ENCODE data around the gene MINDY1. TPM values are rescaled to one million over a fixed set of nuclear protein-coding genes. Genes with fewer than 3 reads are reported as not detected.

MINDY1 gene
- total and polyA plus RNA-seq, 10 donors, result 3.3 to 51.1 (median 28.6) TPM

- no peak for DNase-seq
- Histone ChIP-seq H3K4me1 (peaks cover 6 to 70% (median 36%) of the 10 kb centered on the region in 6 donors), H3K27ac (peak overlapping the region in 7 of 8 donors; percentile 85 to 99 (median 89)), H3K4me3 (peak overlapping the region in 7 of 8 donors; percentile 54 to 89 (median 80)), H3K27me3 (replicated peaks in 1 of 7) (no peaks in the 10 kb centered on the region), H3K36me3 (peaks cover 11 to 41% (median 25%) of the 10 kb centered on the region in 6 donors), H3K9me3 (no peaks in the 10 kb centered on the region)
- intact Hi-C loops (cut with DNase I; ENCODE audit: low total_unique reads), result no loop called here
- peak in 1 of 3 donors; percentile 46 for TF ChIP-seq POLR2AphosphoS5 (IDR thresholded peaks at IDR 0.05)
- no peak for TF ChIP-seq POLR2A (IDR thresholded peaks at IDR 0.05)
- TF ChIP-seq CTCF (IDR thresholded peaks at IDR 0.05 in 8 of 11, conservative IDR thresholded peaks at IDR 0.05 in 3 of 11), result peak in 4 of 11 experiments; percentile 0 to 58 (median 27)
- 33 to 41% (median 40%) methylated on average over 3 of the region's 3 CpGs for WGBS, 5 donors
Observed at GRCh38 chr1:151048645-151049032, 41.9 kb upstream of the MINDY1 start.

- Histone ChIP-seq H3K27ac (peak overlapping the region; percentile 57 to 99 (median 89)), H3K27me3 (replicated peaks in 1 of 7) (no peaks in the 10 kb centered on the region), H3K4me3 (peak overlapping the region; percentile 27 to 89 (median 77)), H3K36me3 (peaks cover 6 to 40% (median 19%) of the 10 kb centered on the region in 6 donors), H3K9me3 (no peaks in the 10 kb centered on the region), H3K4me1 (peaks cover 6 to 64% (median 32%) of the 10 kb centered on the region in 6 donors)
- intact Hi-C loops (cut with DNase I; ENCODE audit: low total_unique reads), result no loop called here
- TF ChIP-seq POLR2A (IDR thresholded peaks at IDR 0.05) (no peak), CTCF (IDR thresholded peaks at IDR 0.05 in 8 of 11, conservative IDR thresholded peaks at IDR 0.05 in 3 of 11) (peak in 8 of 11 experiments; percentile 16 to 69 (median 54)), POLR2AphosphoS5 (IDR thresholded peaks at IDR 0.05) (peak; percentile 84 to 92 (median 84))
- WGBS, 5 donors, result 0 to 2% (median 0%) methylated on average over 28 to 48 of the region's 48 CpGs
- peak; percentile 93 for DNase-seq
Observed at GRCh38 chr1:151047925-151048644, 41.4 kb upstream of the MINDY1 start.

DNA sequence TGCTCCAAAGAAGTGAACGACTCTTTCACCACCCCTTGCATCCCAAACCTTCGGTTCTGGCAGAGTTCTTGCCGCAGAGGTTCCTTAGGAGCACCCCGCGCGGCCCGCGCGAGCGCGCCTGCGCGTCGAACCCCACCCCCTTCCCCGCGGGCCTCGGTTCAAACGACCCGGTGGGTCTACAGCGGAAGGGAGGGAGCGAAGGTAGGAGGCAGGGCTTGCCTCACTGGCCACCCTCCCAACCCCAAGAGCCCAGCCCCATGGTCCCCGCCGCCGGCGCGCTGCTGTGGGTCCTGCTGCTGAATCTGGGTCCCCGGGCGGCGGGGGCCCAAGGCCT lies 40.9 kb upstream of the MINDY1 start, which contains the start of gene C1orf56:
C1orf56 (plus strand) TSS at position 161 of the 334 bp plus-strand sequence; CDS start at position 258, 97 bp downstream.
- Histone ChIP-seq H3K27ac (peak within 1 kb of the TSS; percentile 57 to 99 (median 89)), H3K27me3 (replicated peaks in 1 of 7) (no peaks in the 10 kb centered on the region), H3K9me3 (no peaks in the 10 kb centered on the region), H3K4me1 (peaks cover 6 to 59% (median 31%) of the 10 kb centered on the region in 6 donors), H3K4me3 (peak within 1 kb of the TSS; percentile 27 to 89 (median 77)), H3K36me3 (peaks cover 6 to 37% (median 14%) of the 10 kb centered on the region in 6 donors)
- WGBS, 5 donors, result 0 to 1% (median 0%) methylated on average over 9 to 29 of the region's 29 CpGs
- intact Hi-C loops (cut with DNase I; ENCODE audit: low total_unique reads), result no loop called here
- peak; percentile 92 for DNase-seq
- TF ChIP-seq POLR2A (IDR thresholded peaks at IDR 0.05) (peak in 1 of 3 donors; percentile 12), POLR2AphosphoS5 (IDR thresholded peaks at IDR 0.05) (peak; percentile 86 to 89 (median 88)), CTCF (IDR thresholded peaks at IDR 0.05 in 8 of 11, conservative IDR thresholded peaks at IDR 0.05 in 3 of 11) (no peak)

- DNase-seq, result no peak
- Histone ChIP-seq H3K4me1 (peaks cover 6 to 15% (median 9%) of the 10 kb centered on the region in 6 donors), H3K27me3 (replicated peaks in 1 of 7) (no peaks in the 10 kb centered on the region), H3K9me3 (no peaks in the 10 kb centered on the region), H3K4me3 (no peak overlapping the region), H3K36me3 (peaks cover 0 to 8% (median 0%) of the 10 kb centered on the region in 6 donors), H3K27ac (no peak overlapping the region)
- intact Hi-C loops (cut with DNase I; ENCODE audit: low total_unique reads), result no loop called here
- TF ChIP-seq POLR2A (IDR thresholded peaks at IDR 0.05), result no peak
- no peak for TF ChIP-seq POLR2AphosphoS5 (IDR thresholded peaks at IDR 0.05)
- no peak for TF ChIP-seq CTCF (IDR thresholded peaks at IDR 0.05 in 8 of 11, conservative IDR thresholded peaks at IDR 0.05 in 3 of 11)
- WGBS, 5 donors, result 77 to 95% (median 83%) methylated on average over 1 of the region's 1 CpG
Observed at GRCh38 chr1:151043163-151043562, 36.5 kb upstream of the MINDY1 start.
